ENCODE data around the gene CKM. TPM values are rescaled to one million over a fixed set of nuclear protein-coding genes. Genes with fewer than 3 reads are reported as not detected.

Gene CKM
- total and polyA plus RNA-seq, 2 of the 4 experiments (the other 2 are of a cell fraction) = not detected

GRCh38 chr19:45291834-45292233, 30.8 kb downstream of the CKM start:
- Histone ChIP-seq H4K8ac (ENCODE audit: low read depth in 2 of 2, low read length in 2 of 2) (no peak overlapping the region), H2AK5ac (ENCODE audit: low read depth, low read length) (no peak overlapping the region), H3K14ac (replicated peaks; ENCODE audit: low read depth, low read length) (no peak overlapping the region), H3K18ac (ENCODE audit: low read depth, low read length) (no peak overlapping the region), H2BK5ac (ENCODE audit: low read depth, low read length, poor library complexity, severe bottlenecking) (no peak overlapping the region), H2AFZ (replicated peaks; ENCODE audit: low read length, poor library complexity) (no peak overlapping the region), H2AK9ac (replicated peaks; ENCODE audit: low read depth, low read length, poor library complexity) (no peak overlapping the region), H3K4me2 (ENCODE audit: low read depth, low read length) (no peak overlapping the region), H3K27ac (ENCODE audit: insufficient read depth, low read length) (no peak overlapping the region), H3K9ac (ENCODE audit: low read depth, low read length) (no peak overlapping the region), H3K56ac (ENCODE audit: extremely low read depth, insufficient read depth, low read length) (no peak overlapping the region), H4K91ac (ENCODE audit: insufficient read depth, low read depth, low read length) (no peak overlapping the region), H3K79me1 (ENCODE audit: low read depth in 1 of 2, low read length in 2 of 2) (no peaks in the 10 kb centered on the region), H3K4me3 (ENCODE audit: insufficient read depth, low read depth, low read length) (no peak overlapping the region), H3K4ac (ENCODE audit: low read depth, low read length) (no peak overlapping the region), H3K9me3 (ENCODE audit: control insufficient read depth, insufficient read depth, low read length) (no peaks in the 10 kb centered on the region; the same call in 1 of the 2 replicates), H4K5ac (ENCODE audit: low read depth, low read length) (no peak overlapping the region), H2BK15ac (ENCODE audit: low read depth, low read length) (no peak overlapping the region), H2BK20ac (ENCODE audit: low read depth, low read length) (no peak overlapping the region), H3K4me1 (ENCODE audit: control insufficient read depth, insufficient read depth, low read length) (no peaks in the 10 kb centered on the region), H3K23ac (ENCODE audit: low read depth, low read length) (no peak overlapping the region), H3K9me1 (ENCODE audit: insufficient read depth, low read length) (peaks cover 2% of the 10 kb centered on the region; the same call in 1 of the 2 replicates), H3K27me3 (ENCODE audit: control insufficient read depth, insufficient read depth, low read length) (no peaks in the 10 kb centered on the region), H3K36me3 (ENCODE audit: control insufficient read depth, insufficient read depth, low read length) (peaks cover 47% of the 10 kb centered on the region), H4K20me1 (ENCODE audit: insufficient read depth, low read length) (no peaks in the 10 kb centered on the region), H2BK120ac (ENCODE audit: low read depth, low read length) (no peak overlapping the region)
- intact Hi-C loops (cut with micrococcal nuclease) = no loop called here
- POLR2A ChIA-PET (ENCODE audit: unreplicated experiment) = no interaction called here
- no CpG with 5 or more reads among the region's 1 CpG for WGBS, 2 experiments (ENCODE audit: extremely low coverage in 2 of 2, insufficient read length in 1 of 2)
- CTCF ChIA-PET = no interaction called here
- BruUV-seq (replicated peaks) = no TSS peak
- ATAC-seq (ENCODE audit: low read depth) (no peak), DNase-seq (no peak)
- TF ChIP-seq SMC3 (IDR thresholded peaks at IDR 0.05; ENCODE audit: low read depth, low read length) (no peak), RFX5 (IDR thresholded peaks at IDR 0.05; ENCODE audit: low read depth, low read length) (no peak), CHD1 (IDR thresholded peaks at IDR 0.05; ENCODE audit: low read depth, low read length) (no peak), POLR2A (IDR thresholded peaks at IDR 0.05; ENCODE audit: low read depth, low read length) (no peak), BHLHE40 (IDR thresholded peaks at IDR 0.05; ENCODE audit: low read depth, low read length) (no peak), RAD21 (IDR thresholded peaks at IDR 0.05; ENCODE audit: low read length) (no peak), MAZ (IDR thresholded peaks at IDR 0.05; ENCODE audit: borderline replicate concordance, low read depth, low read length) (no peak), MAFK (IDR thresholded peaks at IDR 0.05; ENCODE audit: low read depth, low read length) (no peak), RCOR1 (IDR thresholded peaks at IDR 0.05; ENCODE audit: insufficient replicate concordance, low read length) (no peak), CTCF (conservative IDR thresholded peaks at IDR 0.05; ENCODE audit: low read depth, low read length) (no peak), MXI1 (IDR thresholded peaks at IDR 0.05; ENCODE audit: borderline replicate concordance, low read depth, low read length) (no peak), NFE2L2 (IDR thresholded peaks at IDR 0.05; ENCODE audit: low read depth, low read length) (no peak), FOS (IDR thresholded peaks at IDR 0.05; ENCODE audit: low read depth, low read length) (no peak), ELK1 (IDR thresholded peaks at IDR 0.05; ENCODE audit: borderline replicate concordance, low read depth, low read length) (no peak), CEBPB (IDR thresholded peaks at IDR 0.05; ENCODE audit: low read depth, low read length) (no peak)
- TF ChIP-seq, protein P1, sequence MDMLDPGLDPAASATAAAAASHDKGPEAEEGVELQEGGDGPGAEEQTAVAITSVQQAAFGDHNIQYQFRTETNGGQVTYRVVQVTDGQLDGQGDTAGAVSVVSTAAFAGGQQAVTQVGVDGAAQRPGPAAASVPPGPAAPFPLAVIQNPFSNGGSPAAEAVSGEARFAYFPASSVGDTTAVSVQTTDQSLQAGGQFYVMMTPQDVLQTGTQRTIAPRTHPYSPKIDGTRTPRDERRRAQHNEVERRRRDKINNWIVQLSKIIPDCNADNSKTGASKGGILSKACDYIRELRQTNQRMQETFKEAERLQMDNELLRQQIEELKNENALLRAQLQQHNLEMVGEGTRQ (IDR thresholded peaks at IDR 0.05; ENCODE audit: low read depth, low read length) = no peak
- in situ Hi-C loops (cut with MboI; ENCODE audit: low sequenced_read_pairs) = no loop called here
- dilution Hi-C loops (cut with HindIII; ENCODE audit: low sequenced_read_pairs, unreplicated experiment) = no loop called here

Data from IMR-90 (cell line).